ENCODE results near the gene BTBD10. TPM values are rescaled to one million over a fixed set of nuclear protein-coding genes. Genes with fewer than 3 reads are reported as not detected.

The BTBD10 gene
- total and polyA plus RNA-seq, 2 experiments from 2014 or later = 38.6 to 56.7 TPM

- Histone ChIP-seq H2AFZ (peak overlapping the region; percentile 16), H3K9ac (peak overlapping the region; percentile 78)
Observed at GRCh38 chr11:13339195-13340153, 123.5 kb downstream of the BTBD10 start.

GRCh38 chr11:13338427-13339069 lies 124.5 kb downstream of the BTBD10 start:
- no peaks in the 10 kb centered on the region for H3K27me3 ChIP-seq (replicated peaks; ENCODE audit: insufficient read depth)
- H3K4me3 ChIP-seq = peak overlapping the region; percentile 71
- H3K4me1 ChIP-seq (ENCODE audit: insufficient read depth) = peaks cover 61% of the 10 kb centered on the region
- H3F3A ChIP-seq (ENCODE audit: insufficient read depth) = peaks cover 51% of the 10 kb centered on the region
- in situ Hi-C loops (cut with MboI) = loop anchor here (5.0 kb wide), 1 partner anchor 126 kb away; no protein-coding TSS in a partner anchor
- peak overlapping the region; percentile 78 for H3K9ac ChIP-seq
- no peaks in the 10 kb centered on the region for H3K9me2 ChIP-seq (ENCODE audit: insufficient read depth)
- TF ChIP-seq EZH2phosphoT487 (IDR thresholded peaks at IDR 0.05; ENCODE audit: insufficient read depth, low read depth) (no peak), EZH2 (IDR thresholded peaks at IDR 0.05; ENCODE audit: insufficient read depth, poor library complexity, severe bottlenecking) (no peak)
- peak overlapping the region; percentile 84 for H3K4me2 ChIP-seq (ENCODE audit: unreplicated experiment)
- H4K20me1 ChIP-seq (ENCODE audit: insufficient read depth) = no peaks in the 10 kb centered on the region
- peaks cover 79% of the 10 kb centered on the region for H3K79me2 ChIP-seq (ENCODE audit: insufficient read depth)
- no peaks in the 10 kb centered on the region for H3K36me3 ChIP-seq (ENCODE audit: low read depth)
- H3K9me3 ChIP-seq (ENCODE audit: low read depth) = no peaks in the 10 kb centered on the region
- peak overlapping the region; percentile 89 for H3K27ac ChIP-seq
- peak; percentile 79 for DNase-seq
- peak overlapping the region; percentile 57 for H2AFZ ChIP-seq
- 65 to 68% methylated on average over 9 of the region's 9 CpGs for WGBS, 2 experiments (ENCODE audit: low coverage in 1 of 2, low lambda C conversion rate in 2 of 2, missing lambda C conversion rate in 2 of 2)

More at GRCh38 chr11:13339195-13340153, 123.5 kb downstream of the BTBD10 start:
- no peaks in the 10 kb centered on the region for H3K9me2 ChIP-seq (ENCODE audit: insufficient read depth)
- no peaks in the 10 kb centered on the region for H3K27me3 ChIP-seq (replicated peaks; ENCODE audit: insufficient read depth)
- H3K4me2 ChIP-seq (ENCODE audit: unreplicated experiment) = peak overlapping the region; percentile 84
- WGBS, 2 experiments (ENCODE audit: low coverage in 1 of 2, low lambda C conversion rate in 2 of 2, missing lambda C conversion rate in 2 of 2) = 21 to 26% methylated on average over 11 of the region's 11 CpGs
- in situ Hi-C loops (cut with MboI) = loop anchor here (5.0 to 10.0 kb wide), 2 partner anchors 127 to 375 kb away; no protein-coding TSS in a partner anchor
- H3F3A ChIP-seq (ENCODE audit: insufficient read depth) = peaks cover 41% of the 10 kb centered on the region
- peak; percentile 92 for DNase-seq
- peak overlapping the region; percentile 89 for H3K27ac ChIP-seq
- no peaks in the 10 kb centered on the region for H4K20me1 ChIP-seq (ENCODE audit: insufficient read depth)
- no peaks in the 10 kb centered on the region for H3K9me3 ChIP-seq (ENCODE audit: low read depth)
- H3K4me1 ChIP-seq (ENCODE audit: insufficient read depth) = peaks cover 52% of the 10 kb centered on the region
- H3K36me3 ChIP-seq (ENCODE audit: low read depth) = no peaks in the 10 kb centered on the region
- peak overlapping the region; percentile 71 for H3K4me3 ChIP-seq
- H3K79me2 ChIP-seq (ENCODE audit: insufficient read depth) = peaks cover 77% of the 10 kb centered on the region
- TF ChIP-seq EZH2 (IDR thresholded peaks at IDR 0.05; ENCODE audit: insufficient read depth, poor library complexity, severe bottlenecking) (no peak), EZH2phosphoT487 (IDR thresholded peaks at IDR 0.05; ENCODE audit: insufficient read depth, low read depth) (no peak)

GRCh38 chr11:13338019-13338426 lies 125.0 kb downstream of the BTBD10 start:
- Histone ChIP-seq H3K27ac (peak overlapping the region; percentile 89), H3K79me2 (ENCODE audit: insufficient read depth) (peaks cover 79% of the 10 kb centered on the region), H3K27me3 (replicated peaks; ENCODE audit: insufficient read depth) (no peaks in the 10 kb centered on the region), H3K9ac (peak overlapping the region; percentile 78), H3K9me3 (ENCODE audit: low read depth) (no peaks in the 10 kb centered on the region), H2AFZ (peak overlapping the region; percentile 57), H3K4me2 (ENCODE audit: unreplicated experiment) (peak overlapping the region; percentile 84), H4K20me1 (ENCODE audit: insufficient read depth) (no peaks in the 10 kb centered on the region), H3K36me3 (ENCODE audit: low read depth) (no peaks in the 10 kb centered on the region), H3K9me2 (ENCODE audit: insufficient read depth) (no peaks in the 10 kb centered on the region), H3F3A (ENCODE audit: insufficient read depth) (peaks cover 55% of the 10 kb centered on the region), H3K4me3 (peak overlapping the region; percentile 71), H3K4me1 (ENCODE audit: insufficient read depth) (peaks cover 66% of the 10 kb centered on the region)
- in situ Hi-C loops (cut with MboI) = loop anchor here (5.0 kb wide), 1 partner anchor 126 kb away; no protein-coding TSS in a partner anchor
- TF ChIP-seq EZH2phosphoT487 (IDR thresholded peaks at IDR 0.05; ENCODE audit: insufficient read depth, low read depth) (no peak), EZH2 (IDR thresholded peaks at IDR 0.05; ENCODE audit: insufficient read depth, poor library complexity, severe bottlenecking) (no peak)
- peak; percentile 74 for DNase-seq
- 1 to 4% methylated on average over 5 of the region's 5 CpGs for WGBS, 2 experiments (ENCODE audit: low coverage in 1 of 2, low lambda C conversion rate in 2 of 2, missing lambda C conversion rate in 2 of 2)

Other genes with a start within 250 kb of the BTBD10 start
- 41.7 and 66.5 TPM in 2 replicates for gene BMAL1, start 185.4 kb downstream of the BTBD10 start, total RNA-seq (2014; rRNA removed; shearing (Covaris generic))
- 31.9 and 34.9 TPM in 2 replicates for gene BMAL1, start 185.4 kb downstream of the BTBD10 start, polyA plus RNA-seq (2016; fragmentation: Nextera tagmentation; extraction: Ambion mirVana)
- gene PTH, start 32.8 kb upstream of the BTBD10 start, total RNA-seq (2014; rRNA removed; shearing (Covaris generic)) = not detected in 2 replicates
- gene PTH, start 32.8 kb upstream of the BTBD10 start, polyA plus RNA-seq (2016; fragmentation: Nextera tagmentation; extraction: Ambion mirVana) = not detected in 2 replicates
- 48.4 and 56.1 TPM in 2 replicates for gene FAR1, start 205.4 kb upstream of the BTBD10 start, total RNA-seq (2014; rRNA removed; shearing (Covaris generic))
- 37.4 and 40.4 TPM in 2 replicates for gene FAR1, start 205.4 kb upstream of the BTBD10 start, polyA plus RNA-seq (2016; fragmentation: Nextera tagmentation; extraction: Ambion mirVana)

Measured in GM23248 (cell line).